ENCODE results near the gene CC2D1A.

GRCh38 chr19:13954185-13954584 lies 48.2 kb downstream of the CC2D1A start:
- TF ChIP-seq CTCF (IDR thresholded peaks at IDR 0.05) (no peak), POLR2A (IDR thresholded peaks at IDR 0.05) (no peak)
